Endothelial cell of umbilical vein (primary cell): ENCODE data around the gene PCID2. TPM values are rescaled to one million over a fixed set of nuclear protein-coding genes. Genes with fewer than 3 reads are reported as not detected.

ENCODE experiments used
- BruUV-seq: library from RNA; stranded (reverse); fragments of 400-500 nt; replicated peaks from 2 replicates; lab custom pipeline; 2021; lab: Mats Ljungman, UMichigan
- CTCF ChIA-PET: fragments of 300-600, 350-600 bp; sonication (Branson Sonifier 250); formaldehyde crosslinking; loops from one replicate; lab custom pipeline; 2021; ENCODE audit warnings: antibody characterized with exemption, inconsistent platforms; lab: Charles Lee
- POLR2A ChIA-PET: fragments of 300-600, 350-600 bp; sonication (Branson Sonifier 250); formaldehyde crosslinking; loops from one replicate; lab custom pipeline; 2021; ENCODE audit warnings: antibody characterized with exemption, inconsistent platforms; lab: Charles Lee
- DNase-seq: peaks from one replicate; pipeline ENCODE4 v3.0.0-alpha.2; 2011; ENCODE audit warnings: low read depth, low spot score
- FAIRE-seq: peaks from 2 replicates; lab custom pipeline; 2011; peaks lifted over from hg19 to GRCh38; lab: Jason Lieb, UNC
- H2AFZ ChIP-seq: 2 replicates; pipeline ENCODE4 v1.6.0; 2012; ENCODE audit warnings: low read depth, low read length, control low read depth, inconsistent platforms
- H3K27ac ChIP-seq: 2 replicates; pipeline ENCODE4 v1.5.1; 2011; ENCODE audit warnings: low read depth, mild to moderate bottlenecking, control low read depth, low read length, moderate library complexity; ENCODE audit not compliant: insufficient read depth
- H3K27me3 ChIP-seq, 2 experiments: 2 replicates each; pipeline versions ENCODE4 v1.6.0 to v1.6.1; 2011; ENCODE audit warnings: low read length in 2 of 2, mixed read lengths in 1 of 2; ENCODE audit not compliant: control insufficient read depth in 2 of 2, insufficient read depth in 2 of 2
- H3K36me3 ChIP-seq, 2 experiments: 2 replicates in 1 of 2; 3 replicates in 1 of 2; pipeline ENCODE4 v1.5.1; 2011; ENCODE audit warnings: low read length in 2 of 2, mild to moderate bottlenecking in 1 of 2, moderate library complexity in 1 of 2; ENCODE audit not compliant: control insufficient read depth in 2 of 2, insufficient read depth in 2 of 2; ENCODE audit errors: extremely low read depth in 1 of 2
- H3K4me1 ChIP-seq: 3 replicates; pipeline ENCODE4 v1.5.1; 2011; ENCODE audit warnings: mild to moderate bottlenecking, low read length; ENCODE audit not compliant: control insufficient read depth, insufficient read depth; ENCODE audit errors: extremely low read depth
- H3K4me2 ChIP-seq: 2 replicates; pipeline ENCODE4 v1.6.1; 2011; ENCODE audit warnings: low read length, control low read depth, mixed read lengths; ENCODE audit not compliant: insufficient read depth
- H3K4me3 ChIP-seq, 3 experiments: fragments of 200-600 bp in 1 of 3; sonication (generic), shearing (Covaris generic) in 1 of 3; replicated peaks in 1 of 3; 2 replicates each; pipeline ENCODE4 v1.5.1; 2011 to 2016; ENCODE audit warnings: control low read depth in 3 of 3, low read length in 3 of 3, mild to moderate bottlenecking in 2 of 3, inconsistent platforms in 1 of 3, low read depth in 1 of 3, moderate library complexity in 1 of 3; ENCODE audit not compliant: insufficient read depth in 1 of 3
- H3K79me2 ChIP-seq: 2 replicates; pipeline ENCODE4 v1.6.0; 2012; ENCODE audit warnings: low read length, inconsistent platforms; ENCODE audit not compliant: control insufficient read depth, insufficient read depth
- H3K9ac ChIP-seq: replicated peaks from 2 replicates; pipeline ENCODE3; 2011; ENCODE audit warnings: low read length, control low read depth; ENCODE audit not compliant: insufficient read depth; ENCODE audit errors: extremely low read depth
- H3K9me1 ChIP-seq: replicated peaks from 3 replicates; pipeline ENCODE4 v1.6.0; 2011; ENCODE audit warnings: mild to moderate bottlenecking, low read length; ENCODE audit not compliant: control insufficient read depth, insufficient read depth; ENCODE audit errors: extremely low read depth
- H3K9me3 ChIP-seq: replicated peaks from 2 replicates; pipeline ENCODE4 v1.5.1; 2012; ENCODE audit warnings: low read length, inconsistent platforms; ENCODE audit not compliant: control insufficient read depth, insufficient read depth
- H4K20me1 ChIP-seq: replicated peaks from 2 replicates; pipeline ENCODE3; 2011; ENCODE audit warnings: mild to moderate bottlenecking, low read length; ENCODE audit not compliant: control insufficient read depth, insufficient read depth; ENCODE audit errors: extremely low read depth
- CTCF ChIP-seq, 2 donors: IDR thresholded peaks; 1 replicate in 1 of 2; 2 replicates in 1 of 2; pipeline ENCODE4 v1.5.1; 2011; ENCODE audit warnings: low read length in 2 of 2, mild to moderate bottlenecking in 2 of 2, moderate library complexity in 2 of 2, control low read depth in 1 of 2, inconsistent platforms in 1 of 2, low read depth in 1 of 2; ENCODE audit not compliant: insufficient read depth in 1 of 2; ENCODE audit errors: extremely low read depth in 1 of 2
- EZH2 ChIP-seq: IDR thresholded peaks from 2 replicates; pipeline ENCODE4 v1.6.1; 2012; ENCODE audit warnings: borderline replicate concordance, low read depth, mild to moderate bottlenecking, moderate library complexity, low read length, inconsistent platforms; ENCODE audit not compliant: severe bottlenecking
- FOS ChIP-seq: IDR thresholded peaks from 2 replicates; pipeline ENCODE4 v1.6.1; 2011; ENCODE audit warnings: mild to moderate bottlenecking, low read length, moderate library complexity, borderline replicate concordance; ENCODE audit not compliant: insufficient read depth
- GATA2 ChIP-seq: IDR thresholded peaks from 2 replicates; pipeline ENCODE4 v1.7.0; 2011; ENCODE audit warnings: low read depth, mild to moderate bottlenecking, moderate library complexity, mixed read lengths, low read length; ENCODE audit not compliant: insufficient read length, insufficient read depth
- JUN ChIP-seq: IDR thresholded peaks from 2 replicates; pipeline ENCODE4 v1.6.1; 2011; ENCODE audit warnings: borderline replicate concordance, low read depth; ENCODE audit not compliant: insufficient read length, insufficient read depth
- MAX ChIP-seq: IDR thresholded peaks from 2 replicates; pipeline ENCODE4 v1.6.1; 2011; ENCODE audit not compliant: insufficient read depth, insufficient read length
- MYC ChIP-seq: IDR thresholded peaks from one replicate; pipeline ENCODE4 v1.6.1; 2011; ENCODE audit warnings: mild to moderate bottlenecking, low read depth, low read length
- POLR2A ChIP-seq: IDR thresholded peaks from 2 replicates; pipeline ENCODE4 v1.6.1; 2012; ENCODE audit warnings: low read depth, mild to moderate bottlenecking, control low read depth, low read length
- POLR2AphosphoS5 ChIP-seq: IDR thresholded peaks from 2 replicates; pipeline ENCODE4 v1.6.1; 2012; ENCODE audit warnings: low read depth, mild to moderate bottlenecking, control low read depth, low read length, moderate library complexity; ENCODE audit not compliant: insufficient read depth
- dilution Hi-C: fragments of 300-500 bp; cut with MboI; formaldehyde crosslinking; loops from one replicate; pipeline ENCODE4 v1.15.0; 2019; ENCODE audit warnings: low sequenced_read_pairs; ENCODE audit not compliant: extremely low pct_ligation_motif_present
- intact Hi-C: fragments of 100-400 bp; cut with micrococcal nuclease; formaldehyde crosslinking; loops from one replicate; pipeline ENCODE4 v1.10.0; 2022
- polyA plus RNA-seq, 4 experiments: library from polyadenylated mRNA; depleted of rRNA in 3 of 4; stranded (reverse) in 3 of 4; unstranded in 1 of 4; fragments of >200 nt; gene quantifications; 2 replicates each; pipeline versions ENCODE4 v1.2.1 to v1.2.3, GENCODE V29; 2011 to 2012; ENCODE audit warnings: missing spikeins in 1 of 4
- total RNA-seq: library from RNA; stranded (reverse); gene quantifications from 2 replicates; pipeline ENCODE4 v1.2.3, GENCODE V29; 2021

The PCID2 gene
- total and polyA plus RNA-seq, 2 donors (not counting 3 experiments of a cell fraction or from before 2014, with no cell fraction given) = 52.1 to 55.6 TPM

- H3K27me3 ChIP-seq = no peaks in the 10 kb centered on the region
Measured at GRCh38 chr13:113178896-113179167, 29.6 kb downstream of the PCID2 start.

More at GRCh38 chr13:113178896-113179167, 29.6 kb downstream of the PCID2 start:
- Histone ChIP-seq H3K4me2 (no peak overlapping the region), H3K4me1 (peaks cover 18% of the 10 kb centered on the region), H3K9ac (peak overlapping the region; percentile 13), H2AFZ (no peak overlapping the region), H3K27ac (peak overlapping the region; percentile 61), H3K36me3 (peaks cover 16 to 23% of the 10 kb centered on the region in 2 experiments), H3K4me3 (no peak overlapping the region), H3K9me1 (no peaks in the 10 kb centered on the region), H4K20me1 (no peaks in the 10 kb centered on the region), H3K79me2 (no peaks in the 10 kb centered on the region), H3K9me3 (no peaks in the 10 kb centered on the region)
- FAIRE-seq (no peak), DNase-seq (no peak)
- BruUV-seq = no TSS peak
- CTCF ChIA-PET = interaction anchor here (2.2 to 2.3 kb wide), 2 partner anchors 8 to 9 kb away, joined by 8 to 9 read pairs; no protein-coding TSS in a partner anchor
- dilution Hi-C loops (no loop called here), intact Hi-C loops (loop anchor here (1.0 kb wide), 2 partner anchors 8 to 9 kb away; no protein-coding TSS in a partner anchor)
- POLR2A ChIA-PET = no interaction called here
- TF ChIP-seq FOS (no peak), MAX (no peak), JUN (no peak), POLR2A (no peak), CTCF (IDR thresholded peaks at IDR 0.05; ENCODE audit: extremely low read depth in 1 of 2, insufficient read depth in 1 of 2, low read depth in 1 of 2, low read length in 2 of 2) (no peak), GATA2 (no peak), MYC (no peak), EZH2 (no peak), POLR2AphosphoS5 (no peak)
